RWPE2 (cell line): Measurements from ENCODE around the gene YBEY.

ENCODE experiments used
- ATAC-seq: fragments of 200-7000 bp; cut with Tn5 transposase; 3 replicates; pipeline ENCODE4 v1.9.1; 2021; ENCODE audit warnings: low read depth
- DNase-seq: peaks from one replicate; pipeline ENCODE4 v3.0.0-alpha.2; 2020; ENCODE audit warnings: low spot score
- H3K27ac ChIP-seq: fragments of 450-650 bp; 2 replicates; pipeline ENCODE4 v1.5.1; 2017; ENCODE audit warnings: mild to moderate bottlenecking; ENCODE audit not compliant: poor library complexity, severe bottlenecking
- H3K27me3 ChIP-seq: fragments of 250-450 bp; sonication (Bioruptor Pico); 2 replicates; pipeline ENCODE4 v1.5.1; 2021; ENCODE audit warnings: mild to moderate bottlenecking, moderate library complexity; ENCODE audit not compliant: insufficient read depth, poor library complexity, severe bottlenecking
- H3K36me3 ChIP-seq: fragments of 250-450 bp; sonication (Bioruptor Pico); 2 replicates; pipeline ENCODE4 v1.5.1; 2020; ENCODE audit warnings: low read depth, mild to moderate bottlenecking, moderate library complexity
- H3K4me1 ChIP-seq: fragments of 250-450 bp; sonication (Bioruptor Pico); 2 replicates; pipeline ENCODE4 v1.5.1; 2021; ENCODE audit warnings: mild to moderate bottlenecking, moderate library complexity; ENCODE audit not compliant: insufficient read depth, poor library complexity, severe bottlenecking
- H3K4me3 ChIP-seq: fragments of 250-450 bp; sonication (Bioruptor Pico); 2 replicates; pipeline ENCODE4 v1.5.1; 2021; ENCODE audit warnings: mild to moderate bottlenecking, moderate library complexity; ENCODE audit not compliant: severe bottlenecking
- H3K9me3 ChIP-seq: fragments of 250-450 bp; sonication (Bioruptor Pico); 2 replicates; pipeline ENCODE4 v1.5.1; 2021; ENCODE audit warnings: mild to moderate bottlenecking, moderate library complexity; ENCODE audit not compliant: severe bottlenecking
- CTCF ChIP-seq: fragments of 450-650 bp; IDR thresholded peaks from one replicate; pipeline ENCODE4 v1.5.1; 2017; ENCODE audit warnings: mild to moderate bottlenecking, moderate library complexity; ENCODE audit not compliant: poor library complexity, severe bottlenecking

YBEY gene

GRCh38 chr21:46317710-46318463 is 31.7 kb downstream of the YBEY start:
- no peaks in the 10 kb centered on the region for H3K27me3 ChIP-seq
- H3K9me3 ChIP-seq, result no peaks in the 10 kb centered on the region
- H3K36me3 ChIP-seq, result peaks cover 12% of the 10 kb centered on the region
- peaks cover 6% of the 10 kb centered on the region for H3K4me1 ChIP-seq
- no peak for DNase-seq
- no peak for TF ChIP-seq CTCF
- no peak overlapping the region for H3K4me3 ChIP-seq
- ATAC-seq, result peak; percentile 23
- H3K27ac ChIP-seq, result no peak overlapping the region

GRCh38 chr21:46318464-46318845 is 32.3 kb downstream of the YBEY start:
- TF ChIP-seq CTCF, result no peak
- Histone ChIP-seq H3K4me1 (peaks cover 6% of the 10 kb centered on the region), H3K27ac (no peak overlapping the region), H3K36me3 (peaks cover 11% of the 10 kb centered on the region), H3K27me3 (no peaks in the 10 kb centered on the region), H3K9me3 (no peaks in the 10 kb centered on the region), H3K4me3 (no peak overlapping the region)
- no peak for ATAC-seq
- no peak for DNase-seq

GRCh38 chr21:46319186-46319585 is 33.0 kb downstream of the YBEY start:
- Histone ChIP-seq H3K36me3 (peaks cover 11% of the 10 kb centered on the region), H3K4me1 (peaks cover 6% of the 10 kb centered on the region), H3K9me3 (no peaks in the 10 kb centered on the region), H3K27me3 (no peaks in the 10 kb centered on the region), H3K4me3 (no peak overlapping the region), H3K27ac (no peak overlapping the region)
- no peak for TF ChIP-seq CTCF
- DNase-seq (no peak), ATAC-seq (no peak)

- H3K9me3 ChIP-seq, result no peaks in the 10 kb centered on the region
- DNase-seq, result no peak
- H3K27me3 ChIP-seq, result no peaks in the 10 kb centered on the region
- peaks cover 7% of the 10 kb centered on the region for H3K36me3 ChIP-seq
- no peak overlapping the region for H3K27ac ChIP-seq
- no peak for ATAC-seq
- H3K4me3 ChIP-seq, result no peak overlapping the region
- TF ChIP-seq CTCF, result no peak
- H3K4me1 ChIP-seq, result peaks cover 6% of the 10 kb centered on the region
These were observed 34.2 kb downstream of the YBEY start for GRCh38 chr21:46320331-46320801.
